Chondrocyte (in vitro differentiated cells): ENCODE measurements around the gene PLIN5. TPM values are rescaled to one million over a fixed set of nuclear protein-coding genes. Genes with fewer than 3 reads are reported as not detected.
"Not testable (repeated sequence)": the region's sequence is repeated elsewhere in the genome, so short reads cannot be mapped to it uniquely, and the experiment has no call there.

ENCODE experiments used
- DNase-seq: peaks from one replicate; pipeline ENCODE4 v3.0.0; 2021; ENCODE audit warnings: mixed read lengths, low spot score
- H3K27ac Mint-ChIP-seq: one replicate; pipeline ENCODE4 v1.8.0; 2021; ENCODE audit warnings: mild to moderate bottlenecking, moderate library complexity, mixed read lengths; ENCODE audit not compliant: unreplicated experiment
- H3K27me3 Mint-ChIP-seq: 2 replicates; pipeline ENCODE4 v1.8.0; 2021; ENCODE audit warnings: low read depth, mixed read lengths
- H3K36me3 Mint-ChIP-seq: 2 replicates; pipeline ENCODE4 v1.8.0; 2021; ENCODE audit warnings: low read depth, mixed read lengths
- H3K4me1 Mint-ChIP-seq: 2 replicates; pipeline ENCODE4 v1.8.0; 2021; ENCODE audit warnings: low read depth, mild to moderate bottlenecking, mixed read lengths
- H3K4me3 Mint-ChIP-seq: one replicate; pipeline ENCODE4 v1.8.0; 2021; ENCODE audit warnings: mild to moderate bottlenecking, moderate library complexity, mixed read lengths; ENCODE audit not compliant: unreplicated experiment
- H3K9me3 Mint-ChIP-seq: 2 replicates; pipeline ENCODE4 v1.8.0; 2021; ENCODE audit warnings: low read depth, mixed read lengths
- CTCF ChIP-seq: fragments of 200-600 bp; sonication (generic); IDR thresholded peaks from 2 replicates; pipeline ENCODE4 v1.5.0; 2021; ENCODE audit warnings: antibody characterized with exemption, mild to moderate bottlenecking, moderate library complexity
- total RNA-seq: library from RNA; stranded (reverse); gene quantifications from 3 replicates; pipeline ENCODE4 v1.2.1, GENCODE V29; 2021

The PLIN5 gene
- total RNA-seq, 1 donor from 2014 or later, result not detected

GRCh38 chr19:4566402-4567051, 31.5 kb upstream of the PLIN5 start:
- peaks cover 11% of the 10 kb centered on the region for H3K4me1 Mint-ChIP-seq
- no peaks in the 10 kb centered on the region for H3K27me3 Mint-ChIP-seq

GRCh38 chr19:4563562-4563961, 28.5 kb upstream of the PLIN5 start:
- H3K27ac Mint-ChIP-seq, H3K36me3 Mint-ChIP-seq, H3K9me3 Mint-ChIP-seq, DNase-seq, H3K27me3 Mint-ChIP-seq, H3K4me3 Mint-ChIP-seq: not testable (repeated sequence)
- H3K4me1 Mint-ChIP-seq, result peaks cover 11% of the 10 kb centered on the region

More at GRCh38 chr19:4566402-4567051, 31.5 kb upstream of the PLIN5 start:
- peak; percentile 80 for DNase-seq
- H3K36me3 Mint-ChIP-seq, result no peaks in the 10 kb centered on the region
- H3K27ac Mint-ChIP-seq, result no peak overlapping the region
- no peaks in the 10 kb centered on the region for H3K9me3 Mint-ChIP-seq
- no peak overlapping the region for H3K4me3 Mint-ChIP-seq
- no peak for TF ChIP-seq CTCF

GRCh38 chr19:4562085-4562484, 27.1 kb upstream of the PLIN5 start:
- not testable (repeated sequence) for DNase-seq, H3K27me3 Mint-ChIP-seq, H3K9me3 Mint-ChIP-seq, H3K27ac Mint-ChIP-seq, H3K4me1 Mint-ChIP-seq, H3K4me3 Mint-ChIP-seq, H3K36me3 Mint-ChIP-seq

GRCh38 chr19:4559569-4559968, 24.5 kb upstream of the PLIN5 start, which contains the start of gene SEMA6B:
Gene SEMA6B (minus strand): TSS chr19:4559684. CDS start chr19:4558457, 1,227 bp downstream.
- H3K27me3 Mint-ChIP-seq, result no peaks in the 10 kb centered on the region
- no peak within 1 kb of the TSS for H3K27ac Mint-ChIP-seq
- no peak for TF ChIP-seq CTCF
- H3K4me1 Mint-ChIP-seq, result no peaks in the 10 kb centered on the region
- no peaks in the 10 kb centered on the region for H3K36me3 Mint-ChIP-seq
- H3K4me3 Mint-ChIP-seq, result no peak within 1 kb of the TSS
- H3K9me3 Mint-ChIP-seq, result no peaks in the 10 kb centered on the region
- peak; percentile 61 for DNase-seq

- peak; percentile 99 for TF ChIP-seq CTCF
- Mint-ChIP-seq H3K27ac (no peak overlapping the region), H3K4me1 (no peaks in the 10 kb centered on the region), H3K9me3 (no peaks in the 10 kb centered on the region), H3K36me3 (no peaks in the 10 kb centered on the region), H3K27me3 (no peaks in the 10 kb centered on the region), H3K4me3 (no peak overlapping the region)
- no peak for DNase-seq
Measured at GRCh38 chr19:4557971-4558941, 23.2 kb upstream of the PLIN5 start.
